Right atrium auricular region (tissue), 2 donors: ENCODE measurements around the gene NOTCH3. TPM values are rescaled to one million over a fixed set of nuclear protein-coding genes. Genes with fewer than 3 reads are reported as not detected.

Source experiments
- DNase-seq: peaks from one replicate; pipeline ENCODE4 v3.0.0-alpha.2; 2019; ENCODE audit warnings: low spot score
- H3K27ac ChIP-seq, 2 donors: fragments of 200-600 bp; sonication (generic); 1 replicate in 1 of 2; 2 replicates in 1 of 2; pipeline ENCODE4 v1.5.1; 2016 to 2019
- H3K27me3 ChIP-seq, 2 donors: fragments of 200-600 bp; sonication (generic); one replicate each; pipeline versions ENCODE4 v1.5.1 to v1.6.0; 2017 to 2019
- H3K36me3 ChIP-seq: fragments of 200-600 bp; sonication (generic); one replicate; pipeline ENCODE4 v1.5.1; 2016
- H3K4me1 ChIP-seq, 2 donors: fragments of 200-600 bp; sonication (generic); one replicate each; pipeline versions ENCODE4 v1.5.1 to v1.6.0; 2017 to 2019
- H3K4me3 ChIP-seq, 2 donors: fragments of 200-600 bp; sonication (generic); 1 replicate in 1 of 2; 2 replicates in 1 of 2; pipeline ENCODE4 v1.5.1; 2017 to 2019; ENCODE audit warnings: mild to moderate bottlenecking in 1 of 2, moderate library complexity in 1 of 2
- H3K9me3 ChIP-seq, 2 donors: fragments of 200-600 bp; sonication (generic); one replicate each; pipeline ENCODE4 v1.5.1; 2019
- total RNA-seq, 2 donors: library from RNA; depleted of rRNA; stranded (reverse); fragments of >200 nt; gene quantifications; one replicate each; pipeline ENCODE4 v1.1.0, GENCODE V29; 2016
- TF ChIP-seq, protein P1 (sequence below), 2 donors: fragments of 200-600 bp; sonication (generic); IDR thresholded peaks; one replicate each; pipeline ENCODE4 v1.5.1; 2019; ENCODE audit warnings: antibody characterized with exemption in 2 of 2

NOTCH3 gene
- total RNA-seq, 2 donors from 2014 or later, result 16.8 to 34.2 TPM

DNA sequence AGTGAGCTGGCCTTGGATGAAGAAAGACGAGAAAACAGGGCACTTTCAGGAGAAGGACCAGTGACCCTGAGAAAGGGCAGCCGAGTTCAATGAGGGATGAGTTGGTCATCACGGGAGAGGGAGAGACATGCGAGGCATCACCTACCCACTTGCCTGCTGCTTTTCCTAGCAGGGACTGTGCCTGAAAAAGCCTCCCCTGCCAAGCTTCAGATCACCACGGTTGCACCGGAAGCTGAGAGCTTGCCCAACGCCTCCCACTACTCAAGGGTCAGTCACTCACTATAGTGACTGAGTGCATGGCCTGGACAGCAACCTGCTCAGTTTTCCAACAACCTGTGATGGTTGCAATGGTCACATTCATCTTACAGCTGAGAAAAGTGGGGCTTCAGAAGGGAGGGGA is 44.0 kb upstream of the NOTCH3 start:
- DNase-seq, result no peak
- H3K4me1 ChIP-seq, result peaks cover 0 to 51% of the 10 kb centered on the region in 2 donors
- peaks cover 55% of the 10 kb centered on the region for H3K36me3 ChIP-seq

GRCh38 chr19:15244106-15244803 is 43.5 kb upstream of the NOTCH3 start:
- peaks cover 0 to 46% of the 10 kb centered on the region in 2 donors for H3K4me1 ChIP-seq
- TF ChIP-seq, protein P1, sequence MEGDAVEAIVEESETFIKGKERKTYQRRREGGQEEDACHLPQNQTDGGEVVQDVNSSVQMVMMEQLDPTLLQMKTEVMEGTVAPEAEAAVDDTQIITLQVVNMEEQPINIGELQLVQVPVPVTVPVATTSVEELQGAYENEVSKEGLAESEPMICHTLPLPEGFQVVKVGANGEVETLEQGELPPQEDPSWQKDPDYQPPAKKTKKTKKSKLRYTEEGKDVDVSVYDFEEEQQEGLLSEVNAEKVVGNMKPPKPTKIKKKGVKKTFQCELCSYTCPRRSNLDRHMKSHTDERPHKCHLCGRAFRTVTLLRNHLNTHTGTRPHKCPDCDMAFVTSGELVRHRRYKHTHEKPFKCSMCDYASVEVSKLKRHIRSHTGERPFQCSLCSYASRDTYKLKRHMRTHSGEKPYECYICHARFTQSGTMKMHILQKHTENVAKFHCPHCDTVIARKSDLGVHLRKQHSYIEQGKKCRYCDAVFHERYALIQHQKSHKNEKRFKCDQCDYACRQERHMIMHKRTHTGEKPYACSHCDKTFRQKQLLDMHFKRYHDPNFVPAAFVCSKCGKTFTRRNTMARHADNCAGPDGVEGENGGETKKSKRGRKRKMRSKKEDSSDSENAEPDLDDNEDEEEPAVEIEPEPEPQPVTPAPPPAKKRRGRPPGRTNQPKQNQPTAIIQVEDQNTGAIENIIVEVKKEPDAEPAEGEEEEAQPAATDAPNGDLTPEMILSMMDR (IDR thresholded peaks at IDR 0.05), result no peak
- no peaks in the 10 kb centered on the region for H3K9me3 ChIP-seq
- no peak for DNase-seq
- H3K36me3 ChIP-seq, result peaks cover 61% of the 10 kb centered on the region
- H3K27me3 ChIP-seq, result no peaks in the 10 kb centered on the region
- peak overlapping the region in 1 of 2 donors; percentile 85 for H3K27ac ChIP-seq
- H3K4me3 ChIP-seq, result no peak overlapping the region

More for the DNA sequence above, 44.0 kb upstream of the NOTCH3 start:
- TF ChIP-seq, protein P1 (IDR thresholded peaks at IDR 0.05), result no peak
- H3K27ac ChIP-seq, result peak overlapping the region; percentile 85 to 87
- no peaks in the 10 kb centered on the region for H3K9me3 ChIP-seq
- H3K4me3 ChIP-seq, result no peak overlapping the region
- H3K27me3 ChIP-seq, result no peaks in the 10 kb centered on the region

DNA sequence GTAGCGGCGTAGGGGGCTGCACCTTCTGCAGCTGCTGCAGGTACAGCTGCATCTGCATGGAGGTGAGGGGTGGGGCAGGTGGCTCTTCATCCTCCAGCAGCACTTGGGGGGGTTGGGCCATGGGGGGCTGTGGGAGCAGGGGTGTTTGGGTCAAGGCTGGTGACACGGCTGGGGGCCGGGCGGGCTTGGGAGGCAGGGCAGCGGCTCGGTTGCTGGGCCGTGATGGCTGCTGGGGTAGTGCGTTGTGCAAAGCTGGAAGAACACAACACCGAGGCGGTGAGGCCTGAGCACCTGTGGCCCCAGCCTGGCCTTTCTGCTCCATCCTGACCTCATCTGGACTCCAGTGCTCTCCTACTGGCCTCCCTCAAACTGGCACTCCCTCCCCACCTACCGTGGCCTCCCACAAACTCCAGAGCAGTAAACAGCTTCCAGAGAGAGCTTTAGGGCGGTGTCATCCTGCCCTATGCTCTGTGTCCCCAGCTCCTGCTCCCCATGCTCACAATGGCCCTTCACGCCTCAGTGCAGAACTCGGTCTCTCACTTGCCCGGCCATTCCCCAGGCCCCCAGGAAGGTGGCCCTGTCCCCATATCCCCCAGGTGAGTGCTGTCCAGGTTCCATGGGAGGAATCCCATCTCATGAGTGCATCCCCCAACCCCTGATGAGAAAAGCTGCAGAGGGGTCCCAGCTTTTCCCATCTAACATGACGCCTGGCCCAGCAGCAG is 42.6 kb upstream of the NOTCH3 start:
- Histone ChIP-seq H3K36me3 (peaks cover 64% of the 10 kb centered on the region), H3K4me1 (peaks cover 0 to 37% of the 10 kb centered on the region in 2 donors)

DNA sequence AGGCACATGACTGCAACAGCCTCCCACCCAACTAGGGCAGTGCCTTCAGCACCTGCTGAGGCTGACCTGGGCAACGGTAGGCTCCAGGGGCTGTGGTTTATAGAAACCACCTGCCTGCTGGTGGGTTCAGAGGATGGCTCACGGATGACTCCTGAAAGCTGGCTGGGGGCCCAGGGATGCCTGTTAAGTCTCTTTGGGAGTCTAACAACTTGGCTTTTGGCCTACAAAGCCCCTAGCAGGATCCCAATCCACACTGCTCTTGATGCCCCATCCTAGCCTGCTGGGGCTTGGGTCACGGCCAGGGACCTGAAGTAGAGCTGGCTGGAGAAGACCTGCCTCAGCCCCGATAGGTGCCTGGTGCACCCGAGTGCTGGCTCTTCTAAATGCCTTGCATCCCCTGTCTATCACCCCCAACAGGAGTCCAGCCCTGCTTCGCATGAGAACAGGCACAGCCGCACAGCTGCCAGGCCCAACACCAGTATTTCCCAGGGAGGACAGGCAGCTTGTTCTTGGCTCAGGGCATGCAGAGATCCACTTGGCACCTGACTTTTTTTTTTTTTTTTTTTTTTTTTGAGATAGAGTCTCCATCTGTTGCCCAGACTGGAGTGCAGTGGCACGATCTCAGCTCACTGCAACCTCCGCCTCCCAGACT is 40.6 kb upstream of the NOTCH3 start:
- no peak overlapping the region for H3K4me3 ChIP-seq
- TF ChIP-seq, protein P1 (IDR thresholded peaks at IDR 0.05), result no peak
- H3K4me1 ChIP-seq, result peaks cover 0 to 17% of the 10 kb centered on the region in 2 donors
- no peak overlapping the region for H3K27ac ChIP-seq
- peaks cover 78% of the 10 kb centered on the region for H3K36me3 ChIP-seq
- no peak for DNase-seq
- no peaks in the 10 kb centered on the region for H3K27me3 ChIP-seq
- H3K9me3 ChIP-seq, result no peaks in the 10 kb centered on the region

More for the DNA sequence above, 42.6 kb upstream of the NOTCH3 start:
- DNase-seq, result no peak
- Histone ChIP-seq H3K27me3 (no peaks in the 10 kb centered on the region), H3K9me3 (no peaks in the 10 kb centered on the region), H3K4me3 (no peak overlapping the region), H3K27ac (no peak overlapping the region)
- TF ChIP-seq, protein P1 (IDR thresholded peaks at IDR 0.05), result no peak

GRCh38 chr19:15240515-15240914 is 39.7 kb upstream of the NOTCH3 start:
- Histone ChIP-seq H3K27me3 (no peaks in the 10 kb centered on the region), H3K36me3 (peaks cover 74% of the 10 kb centered on the region), H3K4me3 (no peak overlapping the region), H3K9me3 (no peaks in the 10 kb centered on the region), H3K27ac (no peak overlapping the region), H3K4me1 (peaks cover 0 to 8% of the 10 kb centered on the region in 2 donors)
- no peak for DNase-seq
- TF ChIP-seq, protein P1 (IDR thresholded peaks at IDR 0.05), result no peak
